Right lung (tissue), 5 donors: Measurements from ENCODE around the gene RABEP1. TPM values are rescaled to one million over a fixed set of nuclear protein-coding genes. Genes with fewer than 3 reads are reported as not detected.
"Not testable (repeated sequence)": the region's sequence is repeated elsewhere in the genome, so short reads cannot be mapped to it uniquely, and the experiment has no call there.

Source experiments
- DNase-seq, 2 donors: peaks; one replicate each; pipeline ENCODE4 v3.0.0-alpha.2; 2013
- polyA plus RNA-seq, 5 donors: library from polyadenylated mRNA; unstranded; fragments of 120-200 nt; gene quantifications; one replicate each; pipeline versions ENCODE4 v1.2.1 to v1.2.3, GENCODE V29; 2013; ENCODE audit warnings: inconsistent platforms in 1 of 5, low replicate concordance in 1 of 5; ENCODE audit not compliant: insufficient read length in 5 of 5, insufficient read depth in 1 of 5

Gene RABEP1
- polyA plus RNA-seq, 5 donors = 47.0 to 59.2 (median 56.1) TPM

DNA sequence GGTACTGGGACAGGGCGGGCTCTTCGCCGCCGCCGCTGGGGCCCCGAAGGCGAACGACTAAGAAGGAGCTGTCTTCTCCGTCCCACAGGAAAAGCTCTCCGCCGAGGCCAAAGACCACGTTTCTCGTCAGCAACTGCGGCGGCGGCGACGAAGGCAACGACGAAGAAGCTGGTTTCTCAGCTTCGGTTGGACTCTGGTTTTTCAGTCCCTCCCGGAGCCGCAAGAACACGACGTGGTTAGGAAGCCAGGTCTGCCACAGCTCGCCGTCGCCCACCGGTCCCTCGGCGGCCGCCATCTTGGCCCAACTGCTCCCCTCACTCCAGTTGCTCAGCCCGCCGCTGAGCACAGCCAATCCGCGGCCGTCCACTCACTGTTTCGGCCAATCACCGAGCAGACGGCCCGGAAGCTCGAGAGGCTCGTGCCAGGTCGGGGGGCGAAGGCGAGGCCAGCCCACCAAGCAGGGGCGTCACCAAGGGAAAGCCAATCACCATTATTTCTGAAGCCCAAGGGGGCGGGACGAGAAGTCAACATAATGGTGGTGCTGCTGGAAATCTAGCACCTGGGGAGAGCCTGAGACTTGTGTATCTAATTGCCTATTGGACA lies 137.4 kb downstream of the RABEP1 start, which contains the start of gene NUP88:
Gene NUP88, minus strand, starts transcription at position 307 of the 603 bp plus-strand sequence. Its CDS starts 12 bp downstream, at position 295.
- DNase-seq = peak; percentile 98

DNA sequence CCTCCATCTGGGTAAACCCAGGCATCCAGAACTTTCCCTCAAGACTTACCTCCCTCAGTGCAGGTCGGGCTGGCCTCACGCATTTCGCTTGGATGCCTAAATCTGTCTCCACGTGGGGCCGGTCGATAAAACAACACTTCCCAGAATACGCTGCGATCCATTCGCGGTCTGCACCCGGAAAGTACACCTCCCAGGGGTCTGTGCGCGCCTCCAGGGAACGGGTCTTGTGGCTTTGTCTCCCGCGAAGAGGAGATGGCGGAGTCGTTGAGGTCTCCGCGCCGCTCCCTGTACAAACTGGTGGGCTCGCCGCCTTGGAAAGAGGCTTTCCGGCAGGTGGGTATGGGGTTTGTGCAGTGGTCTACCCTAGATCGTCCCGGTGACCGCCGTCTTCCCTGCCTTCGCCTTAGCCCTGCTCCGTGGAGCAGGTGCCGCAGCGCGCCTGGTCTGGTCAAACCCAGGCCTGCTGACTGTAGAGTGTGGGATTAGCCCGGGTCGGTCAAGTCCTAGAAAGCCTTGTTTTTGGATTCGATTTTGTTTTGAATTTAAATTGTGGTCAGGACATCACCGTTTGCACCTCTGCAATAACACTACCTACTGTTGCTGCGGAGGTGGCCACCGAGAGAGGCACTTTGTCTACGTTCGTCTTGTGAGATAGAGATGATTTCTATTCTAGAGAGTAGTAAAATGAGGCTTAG lies 138.0 kb downstream of the RABEP1 start, which contains the start of gene RPAIN:
Gene RPAIN, plus strand, starts transcription at position 224 of the 695 bp plus-strand sequence. Its CDS starts 29 bp downstream, at position 253.
- peak in 1 of 2 donors; percentile 7 for DNase-seq

DNA sequence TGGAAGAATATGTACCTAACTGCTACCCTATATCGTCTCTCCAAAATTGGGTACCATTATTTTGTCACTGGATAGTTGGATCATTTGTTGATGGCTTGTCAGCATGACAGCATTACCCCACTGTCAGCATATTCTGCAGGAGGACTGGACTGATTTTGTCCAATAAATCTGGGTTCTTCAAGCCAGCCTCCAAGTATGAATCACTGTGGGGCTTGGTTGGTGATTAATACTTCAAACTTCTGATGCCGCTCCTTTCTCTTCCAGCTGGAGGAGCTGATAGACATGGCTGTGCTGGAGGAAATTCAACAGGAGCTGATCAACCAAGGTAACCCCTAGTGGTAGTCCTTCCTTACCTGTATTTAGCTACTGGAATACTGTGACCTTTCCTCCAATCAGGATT lies 140.4 kb downstream of the RABEP1 start:
- no peak for DNase-seq

DNA sequence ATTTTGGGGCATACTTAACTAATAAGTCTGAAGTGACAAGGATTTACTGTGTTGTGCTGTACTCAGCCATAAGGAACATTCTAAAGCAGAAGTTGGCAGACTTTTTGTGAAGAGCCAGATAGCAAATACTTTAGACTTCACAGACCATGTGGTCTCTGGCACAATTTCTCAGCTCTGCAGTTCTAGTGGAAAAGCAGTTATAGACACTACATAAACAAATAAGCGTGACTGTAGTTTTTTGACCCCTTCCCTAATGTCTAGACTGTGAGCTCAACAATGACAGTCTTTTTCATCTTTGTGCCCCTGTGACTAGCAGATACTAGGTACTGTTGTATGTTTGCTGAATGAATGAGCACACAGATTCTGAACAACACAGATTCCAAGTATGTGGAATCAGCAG lies 142.8 kb downstream of the RABEP1 start:
- DNase-seq = peak in 1 of 2 donors; percentile 6

DNA sequence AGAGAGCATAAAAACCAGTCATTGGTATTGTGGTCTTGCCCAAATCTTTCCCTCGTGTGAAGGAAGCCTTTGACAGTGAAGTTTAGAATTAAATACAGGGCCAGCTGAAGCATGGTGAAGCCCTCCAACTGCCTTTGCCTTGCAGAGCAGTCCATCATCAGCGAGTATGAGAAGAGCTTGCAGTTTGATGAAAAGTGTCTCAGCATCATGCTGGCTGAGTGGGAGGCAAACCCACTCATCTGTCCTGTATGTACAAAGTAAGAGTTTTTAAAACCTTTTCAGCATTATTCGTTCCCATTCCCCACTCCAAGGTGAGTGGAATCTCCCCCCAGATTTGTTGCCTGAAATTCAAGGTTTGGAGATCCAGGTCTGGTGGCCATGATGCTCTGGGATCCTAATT lies 143.7 kb downstream of the RABEP1 start:
- DNase-seq = no peak

DNA sequence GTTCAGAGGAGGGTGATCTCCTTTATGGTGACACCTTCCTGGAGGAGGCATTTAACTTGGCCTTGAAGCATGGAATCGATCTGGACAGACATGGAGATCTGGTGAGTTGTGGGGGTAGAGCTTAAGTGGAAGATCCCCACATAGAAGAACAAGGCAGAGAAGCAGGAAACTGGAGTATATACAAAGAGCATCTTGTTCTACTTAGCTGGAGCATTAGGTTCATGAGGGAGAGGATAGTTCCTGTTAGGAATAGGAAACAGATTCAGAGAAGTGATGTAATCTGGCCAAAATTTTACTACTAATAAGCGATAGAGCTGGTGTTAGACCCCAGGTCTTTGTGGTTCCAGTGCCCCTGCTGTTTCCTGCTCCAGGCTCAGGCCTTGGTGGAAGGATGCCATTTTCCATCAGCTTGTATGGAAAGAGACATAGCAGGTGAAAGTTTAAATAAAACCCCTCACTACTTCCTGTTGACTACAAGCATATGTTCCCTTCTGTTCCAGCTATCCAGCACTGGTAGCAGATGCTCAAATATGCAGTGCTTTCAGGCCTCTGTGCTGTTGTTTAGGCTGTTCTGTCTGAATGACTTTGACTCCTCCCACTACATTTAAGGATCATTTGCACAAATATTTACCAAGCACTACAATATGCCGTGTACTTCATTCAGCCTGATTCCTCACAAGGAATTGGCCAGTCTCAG lies 147.3 kb downstream of the RABEP1 start:
- DNase-seq = no peak

DNA sequence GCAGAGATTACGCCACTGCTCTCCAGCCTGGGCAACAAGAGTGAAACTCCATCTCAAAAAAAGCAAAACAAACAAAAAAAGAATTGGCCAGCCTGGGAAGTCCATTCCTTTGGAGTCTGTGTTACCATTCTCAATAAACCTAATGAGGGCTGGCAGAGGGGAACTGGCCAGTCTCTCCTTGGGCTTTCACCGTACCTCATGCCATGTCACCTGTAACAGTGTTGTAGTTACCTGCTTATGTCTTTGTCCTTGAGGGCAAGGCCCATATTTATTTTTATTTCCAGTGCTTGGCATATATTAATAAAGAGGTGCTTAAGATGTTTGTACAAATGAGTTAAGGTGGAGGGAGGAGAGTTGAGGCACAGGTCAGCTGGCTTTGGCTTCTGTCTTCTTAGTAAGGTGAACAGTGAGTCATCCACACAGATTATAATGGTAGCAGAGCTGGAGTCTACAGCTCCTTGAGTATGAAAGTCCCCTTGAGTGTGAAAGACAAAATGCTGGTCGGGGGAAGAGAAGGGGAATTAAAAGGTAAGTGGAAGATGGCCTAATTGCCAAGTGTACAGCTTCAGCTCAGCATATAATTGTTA lies 148.4 kb downstream of the RABEP1 start:
- DNase-seq = no peak

DNA sequence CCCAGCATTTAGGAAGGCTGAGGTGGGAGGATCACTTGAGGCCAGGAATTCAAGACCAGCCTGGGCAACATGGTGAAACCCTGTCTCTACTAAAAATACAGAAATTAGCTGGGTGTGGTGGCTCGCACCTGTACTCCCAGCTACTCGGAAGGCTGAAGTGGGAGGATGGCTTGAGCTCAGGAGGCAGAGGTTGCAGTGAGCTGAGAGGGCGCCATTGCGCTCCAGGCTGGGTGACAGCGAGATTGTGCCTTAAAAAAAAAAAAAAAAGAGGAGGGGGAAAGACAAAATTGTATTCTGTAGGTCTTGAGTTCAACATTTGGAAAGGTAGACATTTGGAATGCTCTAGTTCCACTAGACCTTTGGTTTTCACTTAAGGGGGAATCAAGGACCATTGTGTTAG lies 149.2 kb downstream of the RABEP1 start:
- DNase-seq = not testable (repeated sequence)

DNA sequence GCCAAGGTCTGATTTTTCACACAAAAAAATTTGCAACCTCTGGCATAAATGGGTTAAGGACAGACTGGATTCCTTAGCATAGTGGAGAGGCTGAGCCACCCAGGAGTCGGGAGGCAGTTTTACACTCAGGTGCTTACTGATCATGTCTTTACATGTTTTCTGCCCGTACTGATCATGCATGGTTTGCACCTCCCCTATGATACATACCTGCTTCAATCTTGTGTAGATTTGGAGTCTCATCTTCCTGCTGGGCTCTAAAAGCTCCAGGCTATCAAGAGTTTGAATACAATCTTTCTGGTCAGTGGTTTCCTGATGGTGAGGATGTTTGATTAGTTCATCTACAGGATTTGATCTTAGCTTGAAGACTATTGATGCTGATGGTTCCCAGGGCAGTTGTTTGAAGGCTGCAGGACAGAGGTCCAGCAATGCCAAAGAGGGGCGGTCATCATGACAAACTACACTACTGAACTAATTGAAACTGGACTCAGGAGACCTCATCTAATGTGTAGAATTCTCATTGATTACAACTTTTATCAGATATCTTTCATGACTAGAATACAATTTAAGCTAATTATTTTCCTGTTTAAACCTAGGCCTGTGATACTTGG lies 150.0 kb downstream of the RABEP1 start:
- DNase-seq = no peak

DNA sequence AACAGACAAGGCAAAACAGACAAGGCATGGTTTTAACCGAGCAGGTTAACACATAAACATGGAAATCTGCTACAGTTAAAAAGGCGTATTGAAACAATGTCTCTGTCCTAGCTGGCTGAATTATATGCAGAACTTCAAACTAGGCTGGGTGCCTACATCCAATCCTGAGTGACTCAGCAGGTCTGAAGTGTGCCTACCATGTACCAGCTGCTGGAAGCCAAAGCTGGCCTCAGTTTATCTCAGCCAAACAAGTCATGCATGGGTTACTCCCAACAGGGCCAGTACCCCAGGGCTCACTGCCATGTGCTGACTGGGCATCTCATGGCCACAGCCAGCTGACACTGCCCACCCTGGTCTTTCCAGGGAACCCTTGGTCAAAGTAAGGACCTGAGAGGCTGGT lies 152.9 kb downstream of the RABEP1 start:
- DNase-seq = no peak

Other genes with a start within 250 kb of the RABEP1 start
- gene SLC52A1, start 246.9 kb upstream of the RABEP1 start, polyA plus RNA-seq = under 1 TPM; 0.17 to 0.27 (median 0.19) TPM
- 10 to 100 TPM in 1 of 5 donors, 1 to 10 TPM in 4; 8.1 to 11.8 (median 9.2) TPM for gene ZFP3, start 203.8 kb upstream of the RABEP1 start, polyA plus RNA-seq
- 10 to 100 TPM; 17.6 to 46.8 (median 42.0) TPM for gene ZNF232, start 170.4 kb upstream of the RABEP1 start, polyA plus RNA-seq
- 10 to 100 TPM in 3 of 5 donors, 1 to 10 TPM in 2; 1.8 to 16.7 (median 10.0) TPM for gene USP6, start 166.3 kb upstream of the RABEP1 start, polyA plus RNA-seq
- 10 to 100 TPM; 13.7 to 25.4 (median 18.4) TPM for gene ZNF594, start 90.4 kb upstream of the RABEP1 start, polyA plus RNA-seq
- 1 to 10 TPM; 1.4 to 2.5 (median 2.1) TPM for gene SCIMP, start 47.4 kb upstream of the RABEP1 start, polyA plus RNA-seq
- 10 to 100 TPM; 54.1 to 82.8 (median 63.8) TPM for gene NUP88, start 137.4 kb downstream of the RABEP1 start, polyA plus RNA-seq
- gene RPAIN, start 137.9 kb downstream of the RABEP1 start, polyA plus RNA-seq = 100 to 1,000 TPM in 1 of 5 donors, 10 to 100 TPM in 4; 69.6 to 102 (median 87.1) TPM
- 100 to 1,000 TPM; 103 to 120 (median 110) TPM for gene C1QBP, start 156.9 kb downstream of the RABEP1 start, polyA plus RNA-seq
- gene DHX33, start 186.7 kb downstream of the RABEP1 start, polyA plus RNA-seq = 10 to 100 TPM; 16.7 to 20.7 (median 18.6) TPM
- gene DERL2, start 203.9 kb downstream of the RABEP1 start, polyA plus RNA-seq = 10 to 100 TPM; 68.1 to 82.1 (median 69.4) TPM
- gene MIS12, start 204.3 kb downstream of the RABEP1 start, polyA plus RNA-seq = 10 to 100 TPM; 28.1 to 39.2 (median 32.7) TPM